GM21423 (cell line): ENCODE data around the gene SLC49A3.

ENCODE experiments used
- ATAC-seq: cut with Tn5 transposase; IDR thresholded peaks from one replicate; pipeline ENCODE4 v1.9.1; 2021; ENCODE audit warnings: mild to moderate bottlenecking, moderate library complexity; ENCODE audit not compliant: unreplicated experiment

The SLC49A3 gene

GRCh38 chr4:667545-667925 is 21.4 kb downstream of the SLC49A3 start:
- no peak for ATAC-seq

- ATAC-seq, result no peak
Measured at GRCh38 chr4:666822-667544, 22.0 kb downstream of the SLC49A3 start.

GRCh38 chr4:666436-666810 is 22.5 kb downstream of the SLC49A3 start:
- no peak for ATAC-seq

- ATAC-seq, result no peak
Measured at GRCh38 chr4:665751-666435, 23.1 kb downstream of the SLC49A3 start.

- ATAC-seq, result no peak
Measured at GRCh38 chr4:665381-665750, 23.6 kb downstream of the SLC49A3 start.

GRCh38 chr4:664713-665231 is 24.2 kb downstream of the SLC49A3 start:
- no peak for ATAC-seq

GRCh38 chr4:663438-664428 is 25.2 kb downstream of the SLC49A3 start:
- peak; percentile 80 for ATAC-seq

- no peak for ATAC-seq
Measured at GRCh38 chr4:663046-663437, 25.9 kb downstream of the SLC49A3 start.

- ATAC-seq, result no peak
Measured at GRCh38 chr4:661881-662761, 26.8 kb downstream of the SLC49A3 start.

GRCh38 chr4:661231-661630 is 27.7 kb downstream of the SLC49A3 start:
- no peak for ATAC-seq

GRCh38 chr4:660401-660800 is 28.6 kb downstream of the SLC49A3 start:
- no peak for ATAC-seq

GRCh38 chr4:659851-660250 is 29.1 kb downstream of the SLC49A3 start:
- no peak for ATAC-seq

GRCh38 chr4:658681-659667 is 30.0 kb downstream of the SLC49A3 start:
- ATAC-seq, result no peak

- no peak for ATAC-seq
Measured at GRCh38 chr4:657834-658667, 30.9 kb downstream of the SLC49A3 start.

- no peak for ATAC-seq
Measured at GRCh38 chr4:657338-657833, 31.6 kb downstream of the SLC49A3 start.

- no peak for ATAC-seq
Measured at GRCh38 chr4:656436-657337, 32.3 kb downstream of the SLC49A3 start.
